ENCODE data around the gene MED13L. TPM values are rescaled to one million over a fixed set of nuclear protein-coding genes. Genes with fewer than 3 reads are reported as not detected.

The MED13L gene
- total RNA-seq, 2 donors from 2014 or later: 88.9 to 140 TPM

DNA sequence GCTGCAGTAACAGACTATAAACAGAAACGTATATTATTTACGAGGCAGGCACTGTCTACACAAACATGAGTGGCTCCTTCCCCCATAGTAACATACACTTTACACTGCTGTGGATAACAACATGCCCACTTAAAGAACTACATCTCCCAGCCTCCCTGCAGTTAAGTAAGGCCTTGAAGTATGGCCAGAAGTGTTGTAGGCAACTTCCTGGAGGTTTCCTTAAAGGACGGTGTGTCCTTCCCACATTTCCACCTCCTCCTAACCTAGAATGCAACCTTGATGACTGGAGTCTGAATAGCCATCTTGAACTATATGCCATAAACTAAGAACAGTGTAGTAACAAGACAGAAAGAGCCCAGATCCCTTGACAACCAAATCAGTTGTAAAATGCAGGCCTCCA, 20.3 kb downstream of the MED13L start:
- intact Hi-C loops (cut with DNase I): no loop called here
- H3K36me3 ChIP-seq: no peaks in the 10 kb centered on the region
- TF ChIP-seq CTCF (IDR thresholded peaks at IDR 0.05) (no peak), POLR2AphosphoS5 (IDR thresholded peaks at IDR 0.05) (peak; percentile 9)

GRCh38 chr12:116249938-116250337, 27.6 kb downstream of the MED13L start:
- intact Hi-C loops (cut with DNase I): no loop called here

More for the DNA sequence above, 20.3 kb downstream of the MED13L start:
- Histone ChIP-seq H3K4me1 (replicated peaks) (no peaks in the 10 kb centered on the region), H3K27ac (no peak overlapping the region), H3K27me3 (replicated peaks; ENCODE audit: insufficient read depth) (no peaks in the 10 kb centered on the region), H3K9me3 (no peaks in the 10 kb centered on the region), H3K4me3 (no peak overlapping the region)
- no peak for DNase-seq (ENCODE audit: low spot score)
- 21% methylated on average over 3 of the region's 3 CpGs for WGBS

GRCh38 chr12:116248930-116249329, 28.6 kb downstream of the MED13L start:
- peaks cover under 1% of the 10 kb centered on the region for H3K4me1 ChIP-seq (replicated peaks)
- H3K36me3 ChIP-seq: no peaks in the 10 kb centered on the region
- H3K27me3 ChIP-seq (replicated peaks; ENCODE audit: insufficient read depth): no peaks in the 10 kb centered on the region
- no peak overlapping the region for H3K27ac ChIP-seq
- no peak overlapping the region for H3K4me3 ChIP-seq
- no peaks in the 10 kb centered on the region for H3K9me3 ChIP-seq
- intact Hi-C loops (cut with DNase I): no loop called here
- TF ChIP-seq POLR2AphosphoS5 (IDR thresholded peaks at IDR 0.05): no peak
- no peak for TF ChIP-seq CTCF (IDR thresholded peaks at IDR 0.05)
- no peak for TF ChIP-seq POLR2A (IDR thresholded peaks at IDR 0.05)
- DNase-seq (ENCODE audit: low spot score): no peak

More at GRCh38 chr12:116249938-116250337, 27.6 kb downstream of the MED13L start:
- TF ChIP-seq POLR2A (IDR thresholded peaks at IDR 0.05) (no peak), CTCF (IDR thresholded peaks at IDR 0.05) (no peak), POLR2AphosphoS5 (IDR thresholded peaks at IDR 0.05) (no peak)
- Histone ChIP-seq H3K36me3 (no peaks in the 10 kb centered on the region), H3K4me3 (no peak overlapping the region), H3K27ac (no peak overlapping the region), H3K4me1 (replicated peaks) (no peaks in the 10 kb centered on the region), H3K9me3 (no peaks in the 10 kb centered on the region), H3K27me3 (replicated peaks; ENCODE audit: insufficient read depth) (no peaks in the 10 kb centered on the region)
- no peak for DNase-seq (ENCODE audit: low spot score)
- 98% methylated on average over 2 of the region's 2 CpGs for WGBS

- DNase-seq (ENCODE audit: low spot score): no peak
- Histone ChIP-seq H3K4me1 (replicated peaks) (peaks cover 3% of the 10 kb centered on the region), H3K27ac (no peak overlapping the region), H3K36me3 (no peaks in the 10 kb centered on the region), H3K9me3 (no peaks in the 10 kb centered on the region), H3K27me3 (replicated peaks; ENCODE audit: insufficient read depth) (no peaks in the 10 kb centered on the region), H3K4me3 (no peak overlapping the region)
- no peak for TF ChIP-seq POLR2AphosphoS5 (IDR thresholded peaks at IDR 0.05)
- no peak for TF ChIP-seq CTCF (IDR thresholded peaks at IDR 0.05)
- TF ChIP-seq POLR2A (IDR thresholded peaks at IDR 0.05): no peak
- intact Hi-C loops (cut with DNase I): no loop called here
Observed at GRCh38 chr12:116248433-116248832, 29.1 kb downstream of the MED13L start.

- TF ChIP-seq POLR2A (IDR thresholded peaks at IDR 0.05) (no peak), POLR2AphosphoS5 (IDR thresholded peaks at IDR 0.05) (no peak), CTCF (IDR thresholded peaks at IDR 0.05) (no peak)
- WGBS: 62% methylated on average over 3 of the region's 3 CpGs
- no peak overlapping the region for H3K27ac ChIP-seq
- no peaks in the 10 kb centered on the region for H3K9me3 ChIP-seq
- no peaks in the 10 kb centered on the region for H3K36me3 ChIP-seq
- intact Hi-C loops (cut with DNase I): no loop called here
- H3K4me3 ChIP-seq: no peak overlapping the region
- H3K27me3 ChIP-seq (replicated peaks; ENCODE audit: insufficient read depth): no peaks in the 10 kb centered on the region
- peaks cover 3% of the 10 kb centered on the region for H3K4me1 ChIP-seq (replicated peaks)
- DNase-seq (ENCODE audit: low spot score): no peak
Observed at GRCh38 chr12:116247377-116247776, 30.1 kb downstream of the MED13L start.
